Measurements from ENCODE around the gene PIGZ.

DNA sequence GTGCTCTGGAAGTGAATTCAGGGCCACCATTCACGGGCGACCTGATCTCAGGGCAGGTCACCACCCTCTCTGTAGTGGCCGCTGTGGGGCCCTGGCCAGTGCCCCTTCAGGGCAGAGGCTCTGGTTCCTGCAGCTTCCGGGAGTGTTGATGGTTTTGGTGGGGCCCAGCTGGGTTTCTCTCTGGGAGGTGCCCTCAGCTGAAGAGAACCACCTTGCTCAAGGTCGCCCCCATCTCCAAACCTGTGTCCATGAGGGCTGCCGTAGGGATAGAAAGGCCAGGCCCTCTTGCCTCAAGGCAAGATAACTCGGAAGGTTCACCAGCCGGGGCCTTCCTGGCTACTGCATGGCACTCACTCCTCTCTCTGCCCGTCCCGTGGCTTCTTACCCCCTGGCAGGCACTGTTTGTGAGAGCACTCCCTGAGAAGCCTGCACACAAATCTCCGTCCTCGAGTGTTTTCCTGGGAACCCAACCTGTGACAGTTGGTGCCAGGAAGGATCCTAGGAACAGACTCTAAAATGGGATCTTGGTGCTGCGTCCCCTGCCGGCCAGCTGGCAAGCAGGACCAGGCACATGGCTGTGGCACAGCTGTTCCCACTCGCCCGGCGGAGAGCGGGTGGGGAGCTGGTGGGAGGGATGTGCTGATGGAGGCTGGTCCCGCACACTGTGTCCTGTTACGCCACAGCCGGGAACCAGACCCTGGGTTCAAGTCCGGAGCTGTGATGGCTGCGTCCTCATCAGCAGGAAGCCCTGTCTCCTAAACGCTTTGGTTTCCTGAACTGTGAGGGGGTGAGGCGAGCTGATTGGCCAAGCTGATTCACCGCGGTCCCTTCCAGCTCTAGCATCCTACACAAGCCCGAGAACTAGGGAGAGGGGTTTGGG lies 23.2 kb upstream of the PIGZ start:
- TF ChIP-seq POLR2A (IDR thresholded peaks at IDR 0.05), result no peak
- no peak for TF ChIP-seq POLR2AphosphoS5 (IDR thresholded peaks at IDR 0.05)
- TF ChIP-seq, protein P1, sequence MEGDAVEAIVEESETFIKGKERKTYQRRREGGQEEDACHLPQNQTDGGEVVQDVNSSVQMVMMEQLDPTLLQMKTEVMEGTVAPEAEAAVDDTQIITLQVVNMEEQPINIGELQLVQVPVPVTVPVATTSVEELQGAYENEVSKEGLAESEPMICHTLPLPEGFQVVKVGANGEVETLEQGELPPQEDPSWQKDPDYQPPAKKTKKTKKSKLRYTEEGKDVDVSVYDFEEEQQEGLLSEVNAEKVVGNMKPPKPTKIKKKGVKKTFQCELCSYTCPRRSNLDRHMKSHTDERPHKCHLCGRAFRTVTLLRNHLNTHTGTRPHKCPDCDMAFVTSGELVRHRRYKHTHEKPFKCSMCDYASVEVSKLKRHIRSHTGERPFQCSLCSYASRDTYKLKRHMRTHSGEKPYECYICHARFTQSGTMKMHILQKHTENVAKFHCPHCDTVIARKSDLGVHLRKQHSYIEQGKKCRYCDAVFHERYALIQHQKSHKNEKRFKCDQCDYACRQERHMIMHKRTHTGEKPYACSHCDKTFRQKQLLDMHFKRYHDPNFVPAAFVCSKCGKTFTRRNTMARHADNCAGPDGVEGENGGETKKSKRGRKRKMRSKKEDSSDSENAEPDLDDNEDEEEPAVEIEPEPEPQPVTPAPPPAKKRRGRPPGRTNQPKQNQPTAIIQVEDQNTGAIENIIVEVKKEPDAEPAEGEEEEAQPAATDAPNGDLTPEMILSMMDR (IDR thresholded peaks at IDR 0.05), result no peak
